A549 (cell line): ENCODE results near the gene RAMP1. TPM values are rescaled to one million over a fixed set of nuclear protein-coding genes. Genes with fewer than 3 reads are reported as not detected.

ENCODE experiments used
- ATAC-seq, 2 experiments: fragments of 200-7000 bp in 1 of 2; fragments of >200 bp in 1 of 2; cut with Nextera tagmentation in 1 of 2; cut with Tn5 transposase in 1 of 2; 3 replicates each; pipeline versions ENCODE4 v1.8.0 to v1.9.1; 2018 to 2020; ENCODE audit warnings: mild to moderate bottlenecking in 1 of 2, moderate library complexity in 1 of 2
- CTCF ChIA-PET: fragments of 300-600 bp; sonication (Branson Sonifier 250); formaldehyde crosslinking; extraction: SDS; loops from one replicate; lab custom pipeline; 2021; ENCODE audit warnings: antibody characterized with exemption, inconsistent platforms; lab: Yijun Ruan, JAX
- POLR2A ChIA-PET: fragments of 350-600 bp; formaldehyde crosslinking; extraction: SDS; loops from one replicate; lab custom pipeline; 2021; ENCODE audit warnings: antibody characterized with exemption, inconsistent platforms; lab: Yijun Ruan, JAX
- DNase-seq, 2 experiments: peaks; one replicate each; pipeline versions ENCODE4 v3.0.0 to v3.0.0-alpha.2; 2011 to 2016; ENCODE audit warnings: low read depth in 1 of 2, low spot score in 1 of 2
- FAIRE-seq: peaks from 2 replicates; lab custom pipeline; 2011; peaks lifted over from hg19 to GRCh38; lab: Jason Lieb, UNC
- H3K27ac ChIP-seq, 2 experiments: fragments of >200 bp; sonication (Bioruptor Twin); formaldehyde crosslinking; 3 replicates each; pipeline ENCODE4 v1.5.1; 2016 to 2017
- H3K4me1 ChIP-seq: fragments of >200 bp; sonication (Bioruptor Twin); formaldehyde crosslinking; 3 replicates; pipeline ENCODE4 v1.6.1; 2016
- H3K4me2 ChIP-seq: fragments of >200 bp; sonication (Bioruptor Twin); formaldehyde crosslinking; 3 replicates; pipeline ENCODE4 v1.6.1; 2016
- H3K4me3 ChIP-seq: fragments of >200 bp; sonication (Bioruptor Twin); formaldehyde crosslinking; 3 replicates; pipeline ENCODE4 v1.5.1; 2016
- H3K9me3 ChIP-seq: fragments of >200 bp; sonication (Bioruptor Twin); formaldehyde crosslinking; 3 replicates; pipeline ENCODE4 v1.6.1; 2016
- BCL3 ChIP-seq: fragments of >200 bp; sonication (Bioruptor Twin); formaldehyde crosslinking; IDR thresholded peaks from 3 replicates; pipeline ENCODE4 v1.6.1; 2016
- BHLHE40 ChIP-seq: IDR thresholded peaks from 2 replicates; pipeline ENCODE4 v1.6.1; 2012; ENCODE audit warnings: low read depth, low read length, inconsistent platforms
- CBX2 ChIP-seq: fragments of 200-600 bp; sonication (generic); IDR thresholded peaks from 2 replicates; pipeline ENCODE4 v1.6.1; 2016; ENCODE audit warnings: low read depth, mild to moderate bottlenecking, borderline replicate concordance
- CBX8 ChIP-seq: fragments of 200-600 bp; sonication (generic); IDR thresholded peaks from 2 replicates; pipeline ENCODE4 v1.6.1; 2016
- CHD2 ChIP-seq: fragments of 150-350 bp; IDR thresholded peaks from 2 replicates; pipeline ENCODE4 v1.6.1; 2014; ENCODE audit warnings: low read length; ENCODE audit not compliant: partially characterized antibody
- EHF ChIP-seq: fragments of 250-450 bp; sonication (Bioruptor Pico); IDR thresholded peaks from 2 replicates; pipeline ENCODE4 v1.5.0; 2020; ENCODE audit warnings: mild to moderate bottlenecking
- EHMT2 ChIP-seq: fragments of 200-600 bp; sonication (generic); IDR thresholded peaks from 2 replicates; pipeline ENCODE4 v1.6.1; 2016; ENCODE audit warnings: antibody characterized with exemption, low read depth, mild to moderate bottlenecking, moderate library complexity
- ELK1 ChIP-seq: fragments of 150-350 bp; IDR thresholded peaks from 2 replicates; pipeline ENCODE4 v1.6.1; 2014; ENCODE audit warnings: low read depth, mild to moderate bottlenecking, low read length
- ESRRA ChIP-seq: fragments of 150-350 bp; IDR thresholded peaks from 2 replicates; pipeline ENCODE4 v1.6.1; 2014; ENCODE audit warnings: mild to moderate bottlenecking, low read length, borderline replicate concordance
- FOXS1 ChIP-seq: fragments of 250-450 bp; sonication (Bioruptor Pico); IDR thresholded peaks from 2 replicates; pipeline ENCODE4 v1.5.0; 2020; ENCODE audit warnings: mild to moderate bottlenecking, moderate library complexity
- HDAC2 ChIP-seq: fragments of 200-600 bp; sonication (generic); IDR thresholded peaks from 2 replicates; pipeline ENCODE4 v1.6.1; 2016
- HES2 ChIP-seq: fragments of >200 bp; sonication (Bioruptor Twin); formaldehyde crosslinking; IDR thresholded peaks from 2 replicates; pipeline ENCODE4 v1.6.1; 2016
- HEYL ChIP-seq: fragments of 250-450 bp; sonication (Bioruptor Pico); IDR thresholded peaks from 2 replicates; pipeline ENCODE4 v1.8.0; 2021; ENCODE audit warnings: mild to moderate bottlenecking, moderate library complexity
- HOXA7 ChIP-seq: fragments of 250-450 bp; sonication (Bioruptor Pico); IDR thresholded peaks from 2 replicates; pipeline ENCODE4 v1.5.0; 2020; ENCODE audit warnings: mild to moderate bottlenecking, moderate library complexity
- JUN ChIP-seq, 2 experiments: fragments of >200 bp; sonication (Bioruptor Twin); formaldehyde crosslinking; IDR thresholded peaks; 2 replicates in 1 of 2; 3 replicates in 1 of 2; pipeline ENCODE4 v1.6.1; 2016 to 2017
- JUNB ChIP-seq: fragments of >200 bp; sonication (Bioruptor Twin); formaldehyde crosslinking; IDR thresholded peaks from 2 replicates; pipeline ENCODE4 v1.6.1; 2016
- KDM5A ChIP-seq: fragments of 200-600 bp; sonication (generic); IDR thresholded peaks from 2 replicates; pipeline ENCODE4 v1.6.1; 2016; ENCODE audit warnings: antibody characterized with exemption, mild to moderate bottlenecking
- NFE2L2 ChIP-seq: fragments of 150-350 bp; conservative IDR thresholded peaks from 2 replicates; pipeline ENCODE4 v1.6.1; 2014; ENCODE audit warnings: low read length
- PHF8 ChIP-seq: fragments of 200-600 bp; sonication (generic); IDR thresholded peaks from 2 replicates; pipeline ENCODE4 v1.6.1; 2016; ENCODE audit warnings: low read depth, mild to moderate bottlenecking, antibody characterized with exemption, moderate library complexity, borderline replicate concordance
- POLR2A ChIP-seq: IDR thresholded peaks from 2 replicates; pipeline ENCODE4 v1.6.1; 2012; ENCODE audit warnings: mild to moderate bottlenecking, low read length
- POLR2AphosphoS2 ChIP-seq: conservative IDR thresholded peaks from 2 replicates; pipeline ENCODE4 v1.6.1; 2012; ENCODE audit warnings: low read length, improper control_type of control experiment, inconsistent platforms
- RAD21 ChIP-seq, 2 experiments: fragments of >200 bp in 1 of 2; sonication (Bioruptor Twin) in 1 of 2; formaldehyde crosslinking in 1 of 2; IDR thresholded peaks in 1 of 2; conservative IDR thresholded peaks in 1 of 2; 2 replicates in 1 of 2; 3 replicates in 1 of 2; pipeline ENCODE4 v1.6.1; 2012 to 2018; ENCODE audit warnings: inconsistent platforms in 1 of 2
- RCOR1 ChIP-seq: fragments of 150-350 bp; IDR thresholded peaks from 2 replicates; pipeline ENCODE4 v1.6.1; 2014; ENCODE audit warnings: antibody characterized with exemption, low read length, low read depth
- RNF2 ChIP-seq: fragments of 200-600 bp; sonication (generic); IDR thresholded peaks from 2 replicates; pipeline ENCODE4 v1.6.1; 2016; ENCODE audit warnings: low read depth, mild to moderate bottlenecking, antibody characterized with exemption, moderate library complexity, borderline replicate concordance
- SMC3 ChIP-seq: fragments of >200 bp; sonication (Bioruptor Twin); formaldehyde crosslinking; IDR thresholded peaks from 3 replicates; pipeline ENCODE4 v1.6.1; 2018; ENCODE audit warnings: inconsistent platforms
- TP53 ChIP-seq: fragments of 250-450 bp; sonication (Bioruptor Pico); IDR thresholded peaks from 2 replicates; pipeline ENCODE4 v1.5.0; 2021; ENCODE audit warnings: mild to moderate bottlenecking, moderate library complexity
- ZC3H11A ChIP-seq: fragments of 450-650 bp; IDR thresholded peaks from 2 replicates; pipeline ENCODE4 v1.6.1; 2014; ENCODE audit warnings: antibody characterized with exemption, mild to moderate bottlenecking
- ZNF302 ChIP-seq: fragments of 250-450 bp; sonication (Bioruptor Pico); IDR thresholded peaks from 2 replicates; pipeline ENCODE4 v1.9.0; 2021; ENCODE audit warnings: inconsistent platforms, mild to moderate bottlenecking, moderate library complexity
- ZSCAN20 ChIP-seq: fragments of 250-450 bp; sonication (Bioruptor Pico); IDR thresholded peaks from 2 replicates; pipeline ENCODE4 v1.8.0; 2022; ENCODE audit warnings: mild to moderate bottlenecking, moderate library complexity
- WGBS: methylation state at CpG from one replicate; pipeline ENCODE4 v1.1.6; 2017; ENCODE audit errors: missing lambda C conversion rate; 5-methylcytosine and 5-hydroxymethylcytosine counted together
- polyA plus RNA-seq, 4 experiments: library from polyadenylated mRNA; depleted of rRNA in 3 of 4; stranded (reverse); fragments of >200 nt; fragmentation: RNase III in 1 of 4; extraction: RNeasy Plus Mini Kit Qiagen cat#74134 plus additional on column Dnase treatment in 1 of 4; gene quantifications; 2 replicates in 3 of 4; 3 replicates in 1 of 4; pipeline ENCODE4 v1.2.3, GENCODE V29; 2011 to 2017

Gene RAMP1
- polyA plus RNA-seq, 2 of the 4 experiments (the other 2 are of a cell fraction), result not detected

GRCh38 chr2:237884681-237885080 is 25.3 kb downstream of the RAMP1 start:
- no peak for TF ChIP-seq JUNB
- no peak for TF ChIP-seq RNF2
- TF ChIP-seq POLR2A, result no peak
- no peak for TF ChIP-seq ELK1
- no peak for TF ChIP-seq CBX8
- no peak for TF ChIP-seq JUN (IDR thresholded peaks at IDR 0.05)
- TF ChIP-seq HDAC2, result no peak
- no peak for TF ChIP-seq CBX2
- TF ChIP-seq SMC3, result no peak
- no peak for TF ChIP-seq TP53 (CRISPR knock-in tag)
- no peak for TF ChIP-seq PHF8
- TF ChIP-seq BHLHE40, result no peak
- TF ChIP-seq KDM5A, result no peak
- TF ChIP-seq ESRRA, result no peak
- TF ChIP-seq NFE2L2, result no peak
- no peak for TF ChIP-seq ZSCAN20 (CRISPR knock-in tag)
- TF ChIP-seq EHMT2, result no peak
- no peak for TF ChIP-seq HOXA7
- no peak for TF ChIP-seq BCL3
- TF ChIP-seq RAD21 (conservative IDR thresholded peaks at IDR 0.05 in 1 of 2, IDR thresholded peaks at IDR 0.05 in 1 of 2), result no peak
- CTCF ChIA-PET, result no interaction called here
- Histone ChIP-seq H3K4me3 (no peak overlapping the region), H3K9me3 (no peaks in the 10 kb centered on the region), H3K4me2 (no peak overlapping the region), H3K27ac (no peak overlapping the region), H3K4me1 (peaks cover 9% of the 10 kb centered on the region)
- DNase-seq (no peak), ATAC-seq (no peak; a peak in 2 of 6 replicates), FAIRE-seq (no peak)
- POLR2A ChIA-PET, result no interaction called here
- WGBS, result 78% methylated on average over 13 of the region's 13 CpGs

GRCh38 chr2:237885111-237885930 is 25.9 kb downstream of the RAMP1 start:
- no peak for FAIRE-seq
- no peak overlapping the region for H3K27ac ChIP-seq

GRCh38 chr2:237885931-237886684 is 26.7 kb downstream of the RAMP1 start:
- 87% methylated on average over 24 of the region's 26 CpGs for WGBS
- FAIRE-seq (no peak), ATAC-seq (peak in 1 of 2 experiments; percentile 30; a peak in 3 of 6 replicates), DNase-seq (no peak)
- ChIA-PET POLR2A (no interaction called here), CTCF (interaction anchor here (1.5 to 1.6 kb wide), 2 partner anchors 28 to 213 kb away, joined by 3 to 4 read pairs; no protein-coding TSS in a partner anchor)
- Histone ChIP-seq H3K4me2 (no peak overlapping the region), H3K4me1 (peaks cover 9% of the 10 kb centered on the region), H3K4me3 (no peak overlapping the region), H3K9me3 (no peaks in the 10 kb centered on the region), H3K27ac (no peak overlapping the region)
- TF ChIP-seq ZC3H11A (no peak), CHD2 (no peak), FOXS1 (CRISPR knock-in tag) (no peak), POLR2AphosphoS2 (no peak), EHF (CRISPR knock-in tag) (no peak), NFE2L2 (no peak), ZNF302 (CRISPR knock-in tag) (no peak), HEYL (CRISPR knock-in tag) (no peak), POLR2A (no peak), HES2 (no peak), JUNB (no peak)

More at GRCh38 chr2:237885111-237885930, 25.9 kb downstream of the RAMP1 start:
- no peak overlapping the region for H3K4me2 ChIP-seq
- DNase-seq (no peak), ATAC-seq (peak in 1 of 2 experiments; percentile 15; a peak in 2 of 6 replicates)
- CTCF ChIA-PET, result interaction anchor here (0.5 to 1.6 kb wide), 2 partner anchors 152 to 213 kb away, joined by 3 read pairs; no protein-coding TSS in a partner anchor
- H3K4me3 ChIP-seq, result no peak overlapping the region
- H3K4me1 ChIP-seq, result peaks cover 9% of the 10 kb centered on the region
- no peaks in the 10 kb centered on the region for H3K9me3 ChIP-seq
- TF ChIP-seq RAD21 (conservative IDR thresholded peaks at IDR 0.05 in 1 of 2, IDR thresholded peaks at IDR 0.05 in 1 of 2), result no peak
- TF ChIP-seq KDM5A, result no peak
- TF ChIP-seq HEYL (CRISPR knock-in tag), result no peak
- TF ChIP-seq RCOR1, result no peak
- no peak for TF ChIP-seq POLR2A
- POLR2A ChIA-PET, result no interaction called here
- 79% methylated on average over 16 of the region's 27 CpGs for WGBS
